Measurements from ENCODE around the gene TOX2. TPM values are rescaled to one million over a fixed set of nuclear protein-coding genes. Genes with fewer than 3 reads are reported as not detected.

TOX2 gene
- polyA plus RNA-seq, 1 donor: 4.1 TPM

- DNase-seq: no peak
Measured at GRCh38 chr20:44065401-44066340, 151.0 kb downstream of the TOX2 start.

GRCh38 chr20:44066645-44067606 is 152.3 kb downstream of the TOX2 start:
- DNase-seq: no peak

- no peak for DNase-seq
Measured at GRCh38 chr20:44067650-44068081, 153.0 kb downstream of the TOX2 start.

- no peak for DNase-seq
Measured at GRCh38 chr20:44068316-44069201, 153.9 kb downstream of the TOX2 start.

GRCh38 chr20:44069203-44070011 is 154.8 kb downstream of the TOX2 start:
- no peak for DNase-seq

GRCh38 chr20:44070139-44070900 is 155.7 kb downstream of the TOX2 start:
- no peak for DNase-seq

- DNase-seq: no peak
Measured at GRCh38 chr20:44071057-44071456, 156.4 kb downstream of the TOX2 start.

- DNase-seq: no peak
Measured at GRCh38 chr20:44071526-44072111, 157.0 kb downstream of the TOX2 start.

GRCh38 chr20:44072384-44072783 is 157.7 kb downstream of the TOX2 start:
- no peak for DNase-seq

- no peak for DNase-seq
Measured at GRCh38 chr20:44073011-44073674, 158.5 kb downstream of the TOX2 start.

- no peak for DNase-seq
Measured at GRCh38 chr20:44073675-44074071, 159.0 kb downstream of the TOX2 start.

GRCh38 chr20:44074252-44075151 is 159.8 kb downstream of the TOX2 start:
- no peak for DNase-seq

- DNase-seq: no peak
Measured at GRCh38 chr20:44075191-44075949, 160.7 kb downstream of the TOX2 start.

GRCh38 chr20:44075950-44076232 is 161.2 kb downstream of the TOX2 start:
- no peak for DNase-seq

- DNase-seq: no peak
Measured at GRCh38 chr20:44079291-44079690, 164.6 kb downstream of the TOX2 start.

GRCh38 chr20:44080064-44080463 is 165.4 kb downstream of the TOX2 start:
- DNase-seq: no peak

GRCh38 chr20:44080646-44081267 is 166.1 kb downstream of the TOX2 start:
- DNase-seq: peak; percentile 73
